Naive thymus-derived CD8-positive, alpha-beta T cell (primary cell): ENCODE data around the gene DDIT4L. TPM values are rescaled to one million over a fixed set of nuclear protein-coding genes. Genes with fewer than 3 reads are reported as not detected.
"Not testable (repeated sequence)": the region's sequence is repeated elsewhere in the genome, so short reads cannot be mapped to it uniquely, and the experiment has no call there.

ENCODE experiments used
- ATAC-seq, 2 donors: fragments of 150-1000 bp; cut with Tn5 transposase in 1 of 2; sonication (Bioruptor Pico), chemical (Tn5 transposase) in 1 of 2; 1 replicate in 1 of 2; 2 replicates in 1 of 2; pipeline ENCODE4 v1.10.0; 2021; ENCODE audit warnings: mild to moderate bottlenecking in 2 of 2, moderate library complexity in 2 of 2
- POLR2A ChIA-PET: fragments of 350-600 bp; sonication (Branson Sonifier 250); formaldehyde crosslinking; loops from one replicate; lab custom pipeline; 2021; ENCODE audit warnings: antibody characterized with exemption; lab: Charles Lee
- DNase-seq, 10 donors: peaks; one replicate each; pipeline versions ENCODE4 v3.0.0 to v3.0.0-alpha.2; 2020 to 2022
- H3K27ac Mint-ChIP-seq, 10 donors: one replicate each; pipeline ENCODE4 v1.8.0; 2020 to 2022; ENCODE audit warnings: mild to moderate bottlenecking in 10 of 10, mixed read lengths in 10 of 10, moderate library complexity in 4 of 10, inconsistent platforms in 1 of 10
- H3K27me3 Mint-ChIP-seq, 5 donors: one replicate each; pipeline ENCODE4 v1.8.0; 2021 to 2022; ENCODE audit warnings: mixed read lengths in 5 of 5
- H3K36me3 Mint-ChIP-seq, 3 donors: one replicate each; pipeline ENCODE4 v1.8.0; 2020 to 2022; ENCODE audit warnings: mixed read lengths in 3 of 3, mild to moderate bottlenecking in 2 of 3, inconsistent platforms in 1 of 3
- H3K4me1 Mint-ChIP-seq, 4 donors: one replicate each; pipeline ENCODE4 v1.8.0; 2021 to 2022; ENCODE audit warnings: mixed read lengths in 4 of 4
- H3K4me3 Mint-ChIP-seq, 10 donors: one replicate each; pipeline ENCODE4 v1.8.0; 2020 to 2022; ENCODE audit warnings: mild to moderate bottlenecking in 10 of 10, mixed read lengths in 10 of 10, moderate library complexity in 6 of 10, inconsistent platforms in 1 of 10
- H3K9me3 Mint-ChIP-seq, 9 donors: one replicate each; pipeline ENCODE4 v1.8.0; 2020 to 2022; ENCODE audit warnings: mixed read lengths in 9 of 9, mild to moderate bottlenecking in 3 of 9, inconsistent platforms in 1 of 9, moderate library complexity in 1 of 9
- polyA plus RNA-seq, 3 donors: library from polyadenylated mRNA; unstranded; fragments of 300-500 nt; fragmentation: Illumina TruSeq; gene quantifications; one replicate each; pipeline ENCODE4 v1.2.3, GENCODE V29; 2021
- total RNA-seq, 8 experiments: library from RNA in 2 of 8; stranded (reverse) in 2 of 8; gene quantifications; one replicate each; pipeline ENCODE4 v1.2.3 and lab custom pipeline; 2021 to 2026

Gene DDIT4L
- total and polyA plus RNA-seq, 5 experiments from 2014 or later, result 0.30 TPM; not detected in 4

DNA sequence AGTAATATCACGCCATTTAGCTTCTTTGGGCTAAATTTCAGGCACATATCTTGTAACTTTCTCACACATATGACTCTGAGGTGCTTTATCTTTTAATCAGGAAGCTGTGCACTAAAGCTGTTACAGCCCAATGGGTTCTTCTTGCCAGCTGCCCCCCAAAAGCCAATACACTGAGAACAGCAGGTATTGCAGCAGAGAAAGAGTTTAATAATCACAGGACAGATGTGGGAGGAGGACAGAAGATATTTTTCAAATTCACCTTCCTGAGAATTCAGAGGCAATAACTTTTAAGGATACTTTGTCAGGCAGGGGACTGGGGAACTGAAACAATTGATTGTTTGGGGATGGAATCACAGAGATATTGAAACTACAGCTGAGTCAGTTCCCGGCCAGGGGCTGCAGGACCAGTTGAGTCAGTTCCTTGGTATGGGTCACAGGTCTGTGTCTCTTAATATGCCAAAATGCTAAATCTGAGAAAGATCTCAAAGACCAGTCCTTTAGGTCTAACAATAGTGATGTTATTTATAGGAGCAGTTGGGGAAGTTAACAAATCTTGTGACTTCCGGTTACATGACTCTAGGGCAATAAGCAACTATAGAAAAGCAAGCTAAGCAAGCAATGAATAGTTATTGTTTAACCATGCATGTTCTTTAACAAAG, 28.1 kb downstream of the DDIT4L start:
- Mint-ChIP-seq H3K4me1 (peaks cover 0 to 4% (median 0%) of the 10 kb centered on the region in 4 donors), H3K9me3 (peaks cover 0 to 25% (median 11%) of the 10 kb centered on the region in 9 donors), H3K4me3 (no peak overlapping the region), H3K27ac (no peak overlapping the region), H3K27me3 (peaks cover 0 to 13% (median 2%) of the 10 kb centered on the region in 5 donors), H3K36me3 (peaks cover 0 to 13% (median 7%) of the 10 kb centered on the region in 3 donors)
- ATAC-seq (no peak), DNase-seq (no peak)
- POLR2A ChIA-PET, result no interaction called here

DNA sequence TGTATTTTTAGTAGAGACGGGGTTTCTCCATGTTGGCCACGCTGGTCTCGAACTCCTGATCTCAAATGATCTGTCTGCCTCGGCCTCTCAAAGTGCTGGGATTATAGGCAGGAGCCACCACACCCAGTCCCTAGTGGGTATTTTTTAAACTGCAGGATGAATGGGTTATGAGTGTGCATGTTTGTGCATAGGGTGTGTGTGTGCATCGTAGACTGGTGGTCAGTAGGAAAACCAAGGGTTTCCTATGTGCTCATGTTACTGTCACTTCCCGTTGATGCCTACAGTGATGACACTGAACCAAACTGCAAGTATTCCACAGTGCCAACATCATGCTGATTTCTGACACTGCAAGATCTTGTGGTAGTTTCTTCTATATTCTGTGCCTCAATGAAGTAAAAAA, 41.1 kb downstream of the DDIT4L start:
- H3K4me3 Mint-ChIP-seq, result no peak overlapping the region
- no peaks in the 10 kb centered on the region for H3K36me3 Mint-ChIP-seq
- H3K27me3 Mint-ChIP-seq, result no peaks in the 10 kb centered on the region
- POLR2A ChIA-PET, result no interaction called here
- no peaks in the 10 kb centered on the region for H3K9me3 Mint-ChIP-seq
- ATAC-seq (no peak), DNase-seq (no peak)
- H3K27ac Mint-ChIP-seq, result peak overlapping the region in 1 of 10 donors; percentile 27
- peaks cover 0 to 6% (median under 1%) of the 10 kb centered on the region in 4 donors for H3K4me1 Mint-ChIP-seq

DNA sequence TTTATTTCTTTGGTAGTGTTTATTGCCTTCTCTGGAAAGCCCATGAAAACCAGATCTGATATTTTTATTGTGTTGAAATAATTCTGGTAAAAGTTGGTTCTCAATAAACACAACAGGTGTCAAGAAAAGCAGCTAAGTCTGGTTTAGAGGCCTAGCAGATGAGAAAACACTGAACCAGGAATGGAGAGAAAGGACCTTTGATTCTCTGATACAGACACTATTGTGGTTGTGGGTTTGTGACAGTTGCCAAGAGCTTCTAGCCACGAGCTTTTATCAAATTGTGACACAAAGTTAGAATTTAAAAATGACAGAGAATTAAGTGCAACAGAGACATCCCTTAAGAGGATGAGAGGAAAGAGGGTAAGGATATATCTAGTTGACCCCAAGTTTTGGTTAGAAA, 42.6 kb downstream of the DDIT4L start:
- DNase-seq (no peak), ATAC-seq (no peak)
- H3K36me3 Mint-ChIP-seq, result no peaks in the 10 kb centered on the region
- H3K4me1 Mint-ChIP-seq, result peaks cover 0 to 6% (median under 1%) of the 10 kb centered on the region in 4 donors
- H3K9me3 Mint-ChIP-seq, result no peaks in the 10 kb centered on the region
- H3K27ac Mint-ChIP-seq, result no peak overlapping the region
- POLR2A ChIA-PET, result no interaction called here
- H3K27me3 Mint-ChIP-seq, result no peaks in the 10 kb centered on the region
- H3K4me3 Mint-ChIP-seq, result no peak overlapping the region

DNA sequence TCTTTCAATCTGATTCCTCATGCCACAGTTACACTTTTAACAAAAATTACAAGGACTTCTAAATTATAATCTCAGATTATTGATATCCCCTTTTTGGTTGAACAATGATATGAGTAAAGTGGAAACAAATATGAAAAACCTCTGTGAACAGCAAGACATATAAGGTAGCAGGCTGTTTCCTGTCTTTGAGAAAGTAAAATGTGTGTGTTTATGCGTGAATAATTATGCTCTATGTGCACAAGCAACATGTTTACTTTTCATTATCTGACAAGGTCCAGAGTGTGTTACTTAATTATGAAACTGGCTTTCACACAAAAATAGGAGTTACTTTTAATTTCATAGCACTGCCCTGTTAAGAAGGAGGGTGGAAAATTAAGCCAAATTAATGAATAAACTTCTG, 43.1 kb downstream of the DDIT4L start:
- peaks cover 0 to 6% (median under 1%) of the 10 kb centered on the region in 4 donors for H3K4me1 Mint-ChIP-seq
- no peaks in the 10 kb centered on the region for H3K27me3 Mint-ChIP-seq
- H3K36me3 Mint-ChIP-seq, result no peaks in the 10 kb centered on the region
- POLR2A ChIA-PET, result no interaction called here
- no peak for ATAC-seq
- DNase-seq, result no peak
- H3K27ac Mint-ChIP-seq, result no peak overlapping the region
- H3K4me3 Mint-ChIP-seq, result no peak overlapping the region
- no peaks in the 10 kb centered on the region for H3K9me3 Mint-ChIP-seq

DNA sequence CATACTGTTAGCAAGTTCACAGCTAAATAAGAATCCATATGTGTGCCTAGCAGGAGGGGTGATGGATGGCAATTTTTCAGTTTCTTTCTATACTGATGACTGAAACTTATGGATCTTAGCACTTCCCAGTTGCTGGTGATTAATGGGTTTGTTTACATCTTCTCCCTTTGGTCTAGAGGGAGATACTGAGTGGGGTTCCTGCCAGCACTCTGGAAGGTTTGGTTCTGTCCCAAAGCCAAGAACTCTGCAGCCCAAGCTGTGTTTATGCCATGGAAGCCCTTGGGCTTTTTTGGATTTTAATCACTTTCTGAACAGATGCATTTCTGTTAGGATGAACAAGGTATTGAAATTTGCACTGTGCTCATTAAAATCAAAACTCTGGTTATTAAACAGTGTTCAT, 43.5 kb downstream of the DDIT4L start:
- DNase-seq (no peak), ATAC-seq (no peak)
- H3K4me3 Mint-ChIP-seq, result no peak overlapping the region
- peaks cover 0 to 3% (median 0%) of the 10 kb centered on the region in 9 donors for H3K9me3 Mint-ChIP-seq
- peaks cover 0 to 6% (median under 1%) of the 10 kb centered on the region in 4 donors for H3K4me1 Mint-ChIP-seq
- no peaks in the 10 kb centered on the region for H3K27me3 Mint-ChIP-seq
- H3K36me3 Mint-ChIP-seq, result no peaks in the 10 kb centered on the region
- H3K27ac Mint-ChIP-seq, result no peak overlapping the region
- POLR2A ChIA-PET, result no interaction called here

DNA sequence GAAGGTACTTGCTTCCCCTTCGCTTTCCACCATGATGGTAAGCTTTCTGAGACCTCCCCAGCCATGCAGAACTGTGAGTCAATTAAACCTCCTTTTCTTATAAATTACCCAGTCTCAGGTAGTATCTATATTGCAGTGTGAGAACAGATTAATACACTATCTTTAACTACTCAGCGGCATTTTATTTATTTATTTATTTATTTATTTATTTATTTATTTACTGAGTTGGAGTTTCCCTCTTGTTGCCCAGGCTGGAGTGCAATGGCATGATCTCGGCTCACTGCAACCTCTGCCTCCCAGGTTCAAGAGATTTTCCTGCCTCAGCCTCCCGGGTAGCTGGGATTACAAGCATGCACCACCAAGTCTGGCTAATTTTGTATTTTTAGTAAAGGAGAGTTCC, 52.9 kb downstream of the DDIT4L start:
- peaks cover 0 to 22% (median 10%) of the 10 kb centered on the region in 9 donors for H3K9me3 Mint-ChIP-seq
- H3K4me1 Mint-ChIP-seq, H3K27ac Mint-ChIP-seq, H3K27me3 Mint-ChIP-seq, ATAC-seq, DNase-seq, H3K4me3 Mint-ChIP-seq, POLR2A ChIA-PET: not testable (repeated sequence)
- peaks cover 0 to 18% (median 0%) of the 10 kb centered on the region in 3 donors for H3K36me3 Mint-ChIP-seq

Other genes with a start within 250 kb of the DDIT4L start
- 10 to 100 TPM; 68.1 to 82.5 TPM for gene DNAJB14, start 243.8 kb downstream of the DDIT4L start, total RNA-seq
- gene DNAJB14, start 243.8 kb downstream of the DDIT4L start, polyA plus RNA-seq, result 10 to 100 TPM; 40.3 to 48.9 (median 46.7) TPM
- 100 to 1,000 TPM; 163 to 167 TPM for gene H2AZ1, start 240.2 kb downstream of the DDIT4L start, total RNA-seq
- 100 to 1,000 TPM; 344 to 365 (median 362) TPM for gene H2AZ1, start 240.2 kb downstream of the DDIT4L start, polyA plus RNA-seq